ENCODE measurements around the gene NRARP.

DNA sequence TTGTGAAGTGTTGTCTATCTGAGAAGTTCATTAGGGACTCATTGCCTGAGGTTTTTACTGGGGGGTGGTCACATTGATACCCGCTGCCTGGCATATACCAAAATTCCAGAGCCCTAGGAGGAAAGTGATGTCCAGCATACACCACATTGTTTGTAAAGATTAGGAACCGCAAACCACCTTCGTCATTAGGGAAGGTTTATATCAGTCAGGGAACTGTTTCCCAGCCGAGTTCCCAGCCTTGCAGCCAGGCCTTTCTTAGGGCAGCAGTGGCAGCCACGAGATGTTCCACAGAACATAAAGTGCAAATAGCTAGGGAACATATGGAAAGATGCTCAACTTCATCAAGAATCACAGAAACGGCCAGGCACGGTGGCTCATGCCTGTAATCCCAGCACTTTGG, 40.4 kb upstream of the NRARP start:
- TF ChIP-seq, protein P1, sequence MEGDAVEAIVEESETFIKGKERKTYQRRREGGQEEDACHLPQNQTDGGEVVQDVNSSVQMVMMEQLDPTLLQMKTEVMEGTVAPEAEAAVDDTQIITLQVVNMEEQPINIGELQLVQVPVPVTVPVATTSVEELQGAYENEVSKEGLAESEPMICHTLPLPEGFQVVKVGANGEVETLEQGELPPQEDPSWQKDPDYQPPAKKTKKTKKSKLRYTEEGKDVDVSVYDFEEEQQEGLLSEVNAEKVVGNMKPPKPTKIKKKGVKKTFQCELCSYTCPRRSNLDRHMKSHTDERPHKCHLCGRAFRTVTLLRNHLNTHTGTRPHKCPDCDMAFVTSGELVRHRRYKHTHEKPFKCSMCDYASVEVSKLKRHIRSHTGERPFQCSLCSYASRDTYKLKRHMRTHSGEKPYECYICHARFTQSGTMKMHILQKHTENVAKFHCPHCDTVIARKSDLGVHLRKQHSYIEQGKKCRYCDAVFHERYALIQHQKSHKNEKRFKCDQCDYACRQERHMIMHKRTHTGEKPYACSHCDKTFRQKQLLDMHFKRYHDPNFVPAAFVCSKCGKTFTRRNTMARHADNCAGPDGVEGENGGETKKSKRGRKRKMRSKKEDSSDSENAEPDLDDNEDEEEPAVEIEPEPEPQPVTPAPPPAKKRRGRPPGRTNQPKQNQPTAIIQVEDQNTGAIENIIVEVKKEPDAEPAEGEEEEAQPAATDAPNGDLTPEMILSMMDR (IDR thresholded peaks at IDR 0.05; ENCODE audit: low read depth, low read length) = no peak
- no peak for TF ChIP-seq EZH2phosphoT487 (IDR thresholded peaks at IDR 0.05; ENCODE audit: low read depth)
